ENCODE measurements around the gene F11R. TPM values are rescaled to one million over a fixed set of nuclear protein-coding genes. Genes with fewer than 3 reads are reported as not detected.

The F11R gene
- total RNA-seq, 1 experiment from 2014 or later = 196 TPM

DNA sequence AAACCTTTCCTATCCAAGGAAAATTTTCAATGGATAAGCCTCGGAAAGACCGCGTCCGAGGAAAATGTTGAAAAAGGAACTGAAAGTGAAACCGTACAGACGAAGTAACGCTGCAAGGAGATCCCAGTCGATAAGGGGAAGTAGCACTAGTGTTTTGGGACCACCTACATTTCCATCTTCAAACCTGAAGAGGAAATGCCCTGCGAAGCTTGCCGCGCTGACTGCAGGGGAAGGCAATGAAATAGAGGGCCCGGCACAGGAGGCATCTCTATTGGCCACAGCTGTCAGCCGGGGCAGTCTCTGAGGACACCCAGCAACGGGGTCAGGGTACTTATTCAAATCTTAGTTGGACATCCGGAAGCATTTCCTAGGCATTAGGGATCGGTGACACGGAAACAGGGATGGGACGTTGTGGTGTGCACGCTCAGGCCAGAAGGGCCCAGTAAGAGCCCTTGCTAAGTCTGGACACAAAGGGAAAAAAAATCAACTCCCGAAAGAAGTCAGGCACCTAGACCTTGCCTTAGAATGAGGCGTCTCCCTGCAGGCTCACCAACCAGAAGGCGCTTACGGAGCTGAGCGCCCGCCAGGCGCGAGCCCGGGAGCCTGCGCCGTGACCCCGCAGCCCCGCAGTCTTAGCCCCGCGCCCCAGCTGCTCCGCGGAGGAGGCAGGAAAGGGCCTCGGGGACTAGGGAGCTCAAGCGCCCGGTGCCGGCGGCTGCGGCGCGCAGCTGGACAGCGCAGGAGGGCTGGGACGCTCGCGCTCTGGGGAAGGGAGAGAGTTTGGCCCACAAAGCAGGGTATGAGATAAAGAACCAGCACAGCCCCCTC lies 24.2 kb upstream of the F11R start:
- H3K36me3 Mint-ChIP-seq (ENCODE audit: insufficient read depth, unreplicated experiment) = peaks cover 34% of the 10 kb centered on the region
- H3K27ac Mint-ChIP-seq (ENCODE audit: unreplicated experiment) = peak overlapping the region; percentile 95
- Histone ChIP-seq H3K4me3 (ENCODE audit: low read depth, low read length) (peak overlapping the region; percentile 76), H3K4me1 (peaks cover 6% of the 10 kb centered on the region), H3K27me3 (replicated peaks; ENCODE audit: control insufficient read depth, insufficient read depth, low read length) (no peaks in the 10 kb centered on the region), H3K36me3 (ENCODE audit: control insufficient read depth, insufficient read depth, low read length) (peaks cover 9% of the 10 kb centered on the region), H3K9me3 (peaks cover 12% of the 10 kb centered on the region; the same call in 1 of the 2 replicates)
- no peaks in the 10 kb centered on the region for H3K27me3 Mint-ChIP-seq (ENCODE audit: insufficient read depth, unreplicated experiment)
- ChIA-PET CTCF (interaction anchor here (0.5 to 2.6 kb wide), 9 partner anchors 10 to 53 kb away, joined by 3 to 14 read pairs (median 4); partner anchors contain the start of gene F11R), POLR2A (interaction anchor here (0.6 to 3.7 kb wide), 7 partner anchors 10 to 87 kb away, joined by 4 to 84 read pairs (median 6); partner anchors contain the start of genes DEDD, F11R, NIT1 and PFDN2)
- H3K9me3 Mint-ChIP-seq (ENCODE audit: unreplicated experiment) = peaks cover 13% of the 10 kb centered on the region
- TF ChIP-seq, protein P1, sequence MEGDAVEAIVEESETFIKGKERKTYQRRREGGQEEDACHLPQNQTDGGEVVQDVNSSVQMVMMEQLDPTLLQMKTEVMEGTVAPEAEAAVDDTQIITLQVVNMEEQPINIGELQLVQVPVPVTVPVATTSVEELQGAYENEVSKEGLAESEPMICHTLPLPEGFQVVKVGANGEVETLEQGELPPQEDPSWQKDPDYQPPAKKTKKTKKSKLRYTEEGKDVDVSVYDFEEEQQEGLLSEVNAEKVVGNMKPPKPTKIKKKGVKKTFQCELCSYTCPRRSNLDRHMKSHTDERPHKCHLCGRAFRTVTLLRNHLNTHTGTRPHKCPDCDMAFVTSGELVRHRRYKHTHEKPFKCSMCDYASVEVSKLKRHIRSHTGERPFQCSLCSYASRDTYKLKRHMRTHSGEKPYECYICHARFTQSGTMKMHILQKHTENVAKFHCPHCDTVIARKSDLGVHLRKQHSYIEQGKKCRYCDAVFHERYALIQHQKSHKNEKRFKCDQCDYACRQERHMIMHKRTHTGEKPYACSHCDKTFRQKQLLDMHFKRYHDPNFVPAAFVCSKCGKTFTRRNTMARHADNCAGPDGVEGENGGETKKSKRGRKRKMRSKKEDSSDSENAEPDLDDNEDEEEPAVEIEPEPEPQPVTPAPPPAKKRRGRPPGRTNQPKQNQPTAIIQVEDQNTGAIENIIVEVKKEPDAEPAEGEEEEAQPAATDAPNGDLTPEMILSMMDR (IDR thresholded peaks at IDR 0.05; ENCODE audit: insufficient read depth in 1 of 2, low read depth in 1 of 2, low read length in 1 of 2, severe bottlenecking in 1 of 2, unreplicated experiment in 1 of 2) = no peak
- peak; percentile 63 to 65 for DNase-seq
- intact Hi-C loops (cut with micrococcal nuclease; ENCODE audit: unreplicated experiment) = loop anchor here (1.0 kb wide), 3 partner anchors 24 to 53 kb away; partner anchors contain the start of genes F11R and KLHDC9
- BruUV-seq (replicated peaks) = TSS peak; percentile 83
- peak overlapping the region; percentile 90 for H3K4me3 Mint-ChIP-seq (ENCODE audit: unreplicated experiment)
- no peaks in the 10 kb centered on the region for H3K4me1 Mint-ChIP-seq (ENCODE audit: low read depth, unreplicated experiment)

DNA sequence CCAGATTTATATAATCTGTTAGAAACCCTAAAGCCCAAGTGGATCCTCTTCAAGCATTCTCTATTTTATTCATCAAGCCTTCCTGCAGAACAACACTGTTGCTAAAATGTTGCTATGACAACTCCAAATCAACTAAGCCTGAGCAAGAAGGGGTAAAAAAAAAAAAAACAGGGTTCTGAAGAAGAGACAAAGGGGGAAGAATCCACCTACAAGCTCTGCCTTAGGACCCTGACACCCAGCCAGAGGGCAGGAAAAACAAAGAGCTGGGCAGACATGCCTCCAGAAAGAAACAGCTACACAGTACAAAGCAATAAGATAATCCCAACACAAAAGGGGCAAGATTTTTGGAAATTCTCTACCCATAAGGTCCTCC lies 23.6 kb upstream of the F11R start:
- no peaks in the 10 kb centered on the region for H3K27me3 ChIP-seq (replicated peaks; ENCODE audit: control insufficient read depth, insufficient read depth, low read length)
- intact Hi-C loops (cut with micrococcal nuclease; ENCODE audit: unreplicated experiment) = no loop called here
- Mint-ChIP-seq H3K9me3 (ENCODE audit: unreplicated experiment) (peaks cover 13% of the 10 kb centered on the region), H3K36me3 (ENCODE audit: insufficient read depth, unreplicated experiment) (peaks cover 39% of the 10 kb centered on the region), H3K4me3 (ENCODE audit: unreplicated experiment) (peak overlapping the region; percentile 90), H3K27ac (ENCODE audit: unreplicated experiment) (peak overlapping the region; percentile 95), H3K27me3 (ENCODE audit: insufficient read depth, unreplicated experiment) (no peaks in the 10 kb centered on the region), H3K4me1 (ENCODE audit: low read depth, unreplicated experiment) (no peaks in the 10 kb centered on the region)
- POLR2A ChIA-PET = interaction anchor here (3.7 kb wide), 1 partner anchor 23 kb away, joined by 84 read pairs; the partner anchor contains the start of gene F11R
- H3K9me3 ChIP-seq = peaks cover 10% of the 10 kb centered on the region; the same call in 1 of the 2 replicates
- H3K36me3 ChIP-seq (ENCODE audit: control insufficient read depth, insufficient read depth, low read length) = peaks cover 11% of the 10 kb centered on the region
- peaks cover 6% of the 10 kb centered on the region for H3K4me1 ChIP-seq
- no peak for DNase-seq
- CTCF ChIA-PET = interaction anchor here (0.6 to 2.6 kb wide), 5 partner anchors 16 to 53 kb away, joined by 3 to 14 read pairs (median 8); partner anchors contain the start of gene F11R
- no TSS peak for BruUV-seq (replicated peaks)
- TF ChIP-seq, protein P1 (IDR thresholded peaks at IDR 0.05; ENCODE audit: insufficient read depth in 1 of 2, low read depth in 1 of 2, low read length in 1 of 2, severe bottlenecking in 1 of 2, unreplicated experiment in 1 of 2) = no peak
- peak overlapping the region; percentile 76 for H3K4me3 ChIP-seq (ENCODE audit: low read depth, low read length)

DNA sequence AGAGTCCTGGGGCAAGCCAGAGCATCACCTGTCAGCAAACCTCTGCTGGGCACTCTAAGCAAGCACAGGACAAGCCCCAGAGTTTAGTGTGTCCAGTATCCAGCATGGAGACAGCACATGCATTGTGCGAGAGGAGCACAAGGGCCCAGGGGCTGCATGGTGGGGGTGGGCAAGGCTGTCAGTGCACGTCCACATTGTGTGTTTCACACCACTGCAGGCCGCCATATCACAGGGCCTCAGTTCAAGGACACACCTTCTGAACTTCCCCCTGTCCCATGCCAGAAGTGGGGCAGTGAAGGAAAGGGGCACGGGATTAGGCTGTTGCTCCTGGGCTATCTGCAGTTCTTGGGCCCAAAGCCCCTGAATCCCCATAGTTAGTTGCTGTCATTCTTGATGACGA lies 18.6 kb upstream of the F11R start:
- Mint-ChIP-seq H3K4me3 (ENCODE audit: unreplicated experiment) (peak overlapping the region; percentile 94), H3K36me3 (ENCODE audit: insufficient read depth, unreplicated experiment) (peaks cover 37% of the 10 kb centered on the region), H3K9me3 (ENCODE audit: unreplicated experiment) (no peaks in the 10 kb centered on the region), H3K27me3 (ENCODE audit: insufficient read depth, unreplicated experiment) (no peaks in the 10 kb centered on the region), H3K27ac (ENCODE audit: unreplicated experiment) (peak overlapping the region; percentile 87), H3K4me1 (ENCODE audit: low read depth, unreplicated experiment) (no peaks in the 10 kb centered on the region)
- Histone ChIP-seq H3K9me3 (no peaks in the 10 kb centered on the region), H3K36me3 (ENCODE audit: control insufficient read depth, insufficient read depth, low read length) (peaks cover 12% of the 10 kb centered on the region), H3K4me1 (peaks cover 7% of the 10 kb centered on the region; the same call in 1 of the 2 replicates), H3K4me3 (ENCODE audit: low read depth, low read length) (no peak overlapping the region), H3K27me3 (replicated peaks; ENCODE audit: control insufficient read depth, insufficient read depth, low read length) (no peaks in the 10 kb centered on the region)
- ChIA-PET POLR2A (no interaction called here), CTCF (interaction anchor here (0.6 to 1.4 kb wide), 2 partner anchors 18 to 48 kb away, joined by 3 to 4 read pairs; no protein-coding TSS in a partner anchor)
- TF ChIP-seq, protein P1 (IDR thresholded peaks at IDR 0.05; ENCODE audit: insufficient read depth in 1 of 2, low read depth in 1 of 2, low read length in 1 of 2, severe bottlenecking in 1 of 2, unreplicated experiment in 1 of 2) = no peak
- no peak for DNase-seq
- intact Hi-C loops (cut with micrococcal nuclease; ENCODE audit: unreplicated experiment) = no loop called here
- BruUV-seq (replicated peaks) = no TSS peak
